SK-N-SH treated with all-trans-retinoic acid at 6 μM for 48 hours (cell line): ENCODE measurements around the gene TMEM52B.

ENCODE experiments used
- ATAC-seq: fragments of 200-7000 bp; cut with Tn5 transposase; 3 replicates; pipeline ENCODE4 v1.9.1; 2020; ENCODE audit warnings: mild to moderate bottlenecking, moderate library complexity
- ARNTL ChIP-seq: fragments of 450-650 bp; formaldehyde crosslinking; IDR thresholded peaks from 2 replicates; pipeline ENCODE4 v1.5.0; 2020; ENCODE audit warnings: low read depth, mild to moderate bottlenecking, moderate library complexity, borderline replicate concordance
- BACH2 ChIP-seq: fragments of 250-450 bp; sonication (Bioruptor Pico); IDR thresholded peaks from 2 replicates; pipeline ENCODE4 v1.9.0; 2021; ENCODE audit warnings: mild to moderate bottlenecking, borderline replicate concordance
- CREB5 ChIP-seq: fragments of 250-450 bp; sonication (Bioruptor Pico); IDR thresholded peaks from 2 replicates; pipeline ENCODE4 v1.5.1; 2020; ENCODE audit warnings: low read depth, mild to moderate bottlenecking, moderate library complexity
- CSDC2 ChIP-seq: fragments of 250-450 bp; sonication (Bioruptor Pico); IDR thresholded peaks from 2 replicates; pipeline ENCODE4 v1.5.0; 2020; ENCODE audit warnings: mild to moderate bottlenecking, moderate library complexity
- CSRNP3 ChIP-seq: fragments of 250-450 bp; sonication (Bioruptor Pico); IDR thresholded peaks from 2 replicates; pipeline ENCODE4 v1.5.1; 2021; ENCODE audit warnings: mild to moderate bottlenecking, moderate library complexity
- ESRRG ChIP-seq: fragments of 250-450 bp; sonication (Bioruptor Pico); IDR thresholded peaks from 2 replicates; pipeline ENCODE4 v1.6.1; 2021; ENCODE audit warnings: mild to moderate bottlenecking
- GLIS3 ChIP-seq: fragments of 250-450 bp; sonication (Bioruptor Pico); IDR thresholded peaks from 2 replicates; pipeline ENCODE4 v1.5.0; 2020; ENCODE audit warnings: mild to moderate bottlenecking, moderate library complexity
- ISL1 ChIP-seq: fragments of 250-450 bp; sonication (Bioruptor Pico); IDR thresholded peaks from 2 replicates; pipeline ENCODE4 v2.1.2; 2022; ENCODE audit warnings: mild to moderate bottlenecking, moderate library complexity
- OSR1 ChIP-seq: fragments of 250-450 bp; sonication (Bioruptor Pico); IDR thresholded peaks from 2 replicates; pipeline ENCODE4 v1.8.0; 2022; ENCODE audit warnings: moderate library complexity, mild to moderate bottlenecking, inconsistent platforms
- PATZ1 ChIP-seq: fragments of 250-450 bp; sonication (Bioruptor Pico); IDR thresholded peaks from 2 replicates; pipeline ENCODE4 v1.8.0; 2020; ENCODE audit warnings: mild to moderate bottlenecking, moderate library complexity, borderline replicate concordance
- POU6F1 ChIP-seq: fragments of 250-450 bp; sonication (Bioruptor Pico); IDR thresholded peaks from 2 replicates; pipeline ENCODE4 v1.8.0; 2021; ENCODE audit warnings: low read depth, mild to moderate bottlenecking, moderate library complexity, borderline replicate concordance
- PPARA ChIP-seq: fragments of 250-450 bp; sonication (Bioruptor Pico); IDR thresholded peaks from 2 replicates; pipeline ENCODE4 v1.5.0; 2020; ENCODE audit warnings: mild to moderate bottlenecking, borderline replicate concordance
- RARB ChIP-seq: fragments of 250-450 bp; sonication (Bioruptor Pico); IDR thresholded peaks from 2 replicates; pipeline ENCODE4 v1.8.0; 2021; ENCODE audit warnings: mild to moderate bottlenecking, moderate library complexity
- TCF4 ChIP-seq: fragments of 250-450 bp; sonication (Bioruptor Pico); IDR thresholded peaks from 2 replicates; pipeline ENCODE4 v1.8.0; 2021; ENCODE audit warnings: mild to moderate bottlenecking, moderate library complexity, borderline replicate concordance
- TOX ChIP-seq: fragments of 250-450 bp; sonication (Bioruptor Pico); IDR thresholded peaks from 2 replicates; pipeline ENCODE4 v1.8.0; 2021; ENCODE audit warnings: mild to moderate bottlenecking, moderate library complexity, borderline replicate concordance
- TSHZ2 ChIP-seq: fragments of 250-450 bp; sonication (Bioruptor Pico); IDR thresholded peaks from 2 replicates; pipeline ENCODE4 v1.5.0; 2020; ENCODE audit warnings: mild to moderate bottlenecking, moderate library complexity
- ZC3H10 ChIP-seq: fragments of 250-450 bp; sonication (Bioruptor Pico); IDR thresholded peaks from 2 replicates; pipeline ENCODE4 v1.5.1; 2021; ENCODE audit warnings: mild to moderate bottlenecking, moderate library complexity
- ZFP3 ChIP-seq: fragments of 250-450 bp; sonication (Bioruptor Pico); IDR thresholded peaks from 2 replicates; pipeline ENCODE4 v1.5.0; 2020; ENCODE audit warnings: mild to moderate bottlenecking, moderate library complexity
- ZFP30 ChIP-seq: fragments of 450-650 bp; formaldehyde crosslinking; IDR thresholded peaks from 2 replicates; pipeline ENCODE4 v1.5.0; 2022; ENCODE audit warnings: mild to moderate bottlenecking, moderate library complexity
- ZNF565 ChIP-seq: fragments of 450-650 bp; formaldehyde crosslinking; conservative IDR thresholded peaks from 2 replicates; pipeline ENCODE4 v1.5.0; 2020; ENCODE audit warnings: low read depth, mild to moderate bottlenecking, moderate library complexity
- ZNF70 ChIP-seq: fragments of 450-650 bp; formaldehyde crosslinking; IDR thresholded peaks from 2 replicates; pipeline ENCODE4 v1.5.0; 2020; ENCODE audit warnings: mild to moderate bottlenecking, moderate library complexity
- ZNF8 ChIP-seq: fragments of 450-650 bp; formaldehyde crosslinking; IDR thresholded peaks from 2 replicates; pipeline ENCODE4 v1.5.0; 2020; ENCODE audit warnings: mild to moderate bottlenecking, moderate library complexity

TMEM52B gene

GRCh38 chr12:10171973-10172728 lies 6.7 kb upstream of the TMEM52B start, which contains the start of gene OLR1:
Gene OLR1, minus strand, starts transcription at chr12:10172132. Its CDS starts 55 bp downstream, at chr12:10172077.
- no peak for ATAC-seq
- TF ChIP-seq POU6F1 (CRISPR knock-in tag) (no peak), CSDC2 (CRISPR knock-in tag) (no peak), GLIS3 (CRISPR knock-in tag) (no peak), ESRRG (no peak), ISL1 (no peak), RARB (no peak), ZNF8 (CRISPR knock-in tag) (no peak), ZNF565 (CRISPR knock-in tag) (no peak), ZFP3 (CRISPR knock-in tag) (no peak), ZNF70 (CRISPR knock-in tag) (no peak), ZFP30 (CRISPR knock-in tag) (no peak), OSR1 (CRISPR knock-in tag) (no peak), ZC3H10 (CRISPR knock-in tag) (no peak)

GRCh38 chr12:10174986-10175614 lies 3.7 kb upstream of the TMEM52B start:
- TF ChIP-seq ARNTL (no peak), GLIS3 (CRISPR knock-in tag) (no peak), RARB (no peak), ESRRG (no peak), ISL1 (no peak), PATZ1 (CRISPR knock-in tag) (no peak), PPARA (no peak), TOX (CRISPR knock-in tag) (no peak), CSRNP3 (CRISPR knock-in tag) (no peak), TSHZ2 (no peak), ZFP30 (CRISPR knock-in tag) (no peak), ZC3H10 (CRISPR knock-in tag) (no peak), CREB5 (CRISPR knock-in tag) (no peak), ZNF8 (CRISPR knock-in tag) (no peak), CSDC2 (CRISPR knock-in tag) (no peak), POU6F1 (CRISPR knock-in tag) (no peak), BACH2 (CRISPR knock-in tag) (no peak), ZNF70 (CRISPR knock-in tag) (no peak), TCF4 (no peak)
- no peak for ATAC-seq
